IMR-90 (cell line): ENCODE measurements around the gene TLNRD1. TPM values are rescaled to one million over a fixed set of nuclear protein-coding genes. Genes with fewer than 3 reads are reported as not detected.
A peak's percentile ranks its signal among the peaks of the same experiment; 100 is the strongest.

Experiments
- ATAC-seq: fragments of 200-7000 bp; cut with Tn5 transposase; 2 replicates; pipeline ENCODE4 v1.9.1; 2020; ENCODE audit warnings: low read depth, mild to moderate bottlenecking, moderate library complexity
- BruUV-seq: library from RNA; stranded (reverse); fragments of 400-500 nt; replicated peaks from 2 replicates; lab custom pipeline; 2021; lab: Mats Ljungman, UMichigan
- CTCF ChIA-PET: fragments of 300-600 bp; formaldehyde crosslinking; extraction: SDS; loops from one replicate; lab custom pipeline; 2021; ENCODE audit warnings: antibody characterized with exemption; lab: Yijun Ruan, JAX
- POLR2A ChIA-PET: fragments of 300-600 bp; sonication (Branson Sonifier 250); formaldehyde crosslinking; loops from one replicate; lab custom pipeline; 2022; ENCODE audit warnings: antibody characterized with exemption; ENCODE audit not compliant: unreplicated experiment; lab: Charles Lee
- DNase-seq: peaks from one replicate; pipeline ENCODE4 v3.0.0; 2013
- H2AFZ ChIP-seq: replicated peaks from 2 replicates; pipeline ENCODE3; 2013; ENCODE audit warnings: low read length, mild to moderate bottlenecking; ENCODE audit not compliant: poor library complexity
- H2AK5ac ChIP-seq: 2 replicates; pipeline ENCODE4 v1.6.1; 2013; ENCODE audit warnings: low read depth, low read length, inconsistent platforms
- H2AK9ac ChIP-seq: replicated peaks from 2 replicates; pipeline ENCODE3; 2013; ENCODE audit warnings: mild to moderate bottlenecking, low read depth, low read length, moderate library complexity; ENCODE audit not compliant: poor library complexity
- H2BK120ac ChIP-seq: 2 replicates; pipeline ENCODE4 v1.6.1; 2013; ENCODE audit warnings: low read depth, low read length, inconsistent platforms
- H2BK15ac ChIP-seq: 3 replicates; pipeline ENCODE4 v1.6.1; 2013; ENCODE audit warnings: low read depth, low read length, inconsistent platforms
- H2BK20ac ChIP-seq: 2 replicates; pipeline ENCODE4 v1.6.1; 2013; ENCODE audit warnings: low read depth, mild to moderate bottlenecking, inconsistent platforms, low read length, moderate library complexity
- H2BK5ac ChIP-seq: 2 replicates; pipeline ENCODE4 v1.6.1; 2013; ENCODE audit warnings: mild to moderate bottlenecking, low read depth, low read length, inconsistent platforms; ENCODE audit not compliant: poor library complexity, severe bottlenecking
- H3K14ac ChIP-seq: replicated peaks from 2 replicates; pipeline ENCODE4 v1.6.1; 2013; ENCODE audit warnings: low read depth, low read length, inconsistent platforms
- H3K18ac ChIP-seq: 2 replicates; pipeline ENCODE4 v1.6.1; 2013; ENCODE audit warnings: low read depth, low read length, control low read depth
- H3K23ac ChIP-seq: 2 replicates; pipeline ENCODE4 v1.6.1; 2013; ENCODE audit warnings: low read depth, low read length, inconsistent platforms
- H3K27ac ChIP-seq: 2 replicates; pipeline ENCODE4 v1.5.1; 2013; ENCODE audit warnings: mild to moderate bottlenecking, control low read depth, low read length; ENCODE audit not compliant: insufficient read depth
- H3K27me3 ChIP-seq: 2 replicates; pipeline ENCODE4 v1.6.1; 2013; ENCODE audit warnings: low read length; ENCODE audit not compliant: control insufficient read depth, insufficient read depth
- H3K36me3 ChIP-seq: 2 replicates; pipeline ENCODE4 v1.6.1; 2013; ENCODE audit warnings: low read length, mixed read lengths; ENCODE audit not compliant: control insufficient read depth, insufficient read depth
- H3K4ac ChIP-seq: 2 replicates; pipeline ENCODE4 v1.6.1; 2013; ENCODE audit warnings: low read depth, low read length, inconsistent platforms
- H3K4me1 ChIP-seq: 2 replicates; pipeline ENCODE4 v1.6.1; 2013; ENCODE audit warnings: low read length, mixed read lengths; ENCODE audit not compliant: control insufficient read depth, insufficient read depth
- H3K4me2 ChIP-seq: 2 replicates; pipeline ENCODE4 v1.6.1; 2013; ENCODE audit warnings: low read depth, mild to moderate bottlenecking, control low read depth, low read length, moderate library complexity
- H3K4me3 ChIP-seq: 2 replicates; pipeline ENCODE4 v1.5.1; 2013; ENCODE audit warnings: low read depth, mild to moderate bottlenecking, control low read depth, low read length, moderate library complexity; ENCODE audit not compliant: insufficient read depth
- H3K56ac ChIP-seq: 2 replicates; pipeline ENCODE4 v1.6.1; 2013; ENCODE audit warnings: low read length, inconsistent platforms; ENCODE audit not compliant: insufficient read depth; ENCODE audit errors: extremely low read depth
- H3K79me1 ChIP-seq, 2 experiments: 2 replicates each; pipeline ENCODE4 v1.6.1; 2013; ENCODE audit warnings: low read length in 2 of 2, inconsistent platforms in 1 of 2, low read depth in 1 of 2
- H3K9ac ChIP-seq: 2 replicates; pipeline ENCODE4 v1.6.1; 2013; ENCODE audit warnings: low read depth, low read length, control low read depth
- H3K9me1 ChIP-seq: 2 replicates; pipeline ENCODE4 v1.6.1; 2013; ENCODE audit warnings: low read length, inconsistent platforms; ENCODE audit not compliant: insufficient read depth
- H3K9me3 ChIP-seq: 2 replicates; pipeline ENCODE4 v1.6.1; 2013; ENCODE audit warnings: low read length; ENCODE audit not compliant: control insufficient read depth, insufficient read depth
- H4K20me1 ChIP-seq: 2 replicates; pipeline ENCODE4 v1.6.1; 2013; ENCODE audit warnings: low read length, inconsistent platforms; ENCODE audit not compliant: insufficient read depth
- H4K5ac ChIP-seq: 2 replicates; pipeline ENCODE4 v1.6.1; 2013; ENCODE audit warnings: mild to moderate bottlenecking, low read depth, low read length, control low read depth
- H4K8ac ChIP-seq, 2 experiments: 2 replicates each; pipeline ENCODE4 v1.6.1; 2013; ENCODE audit warnings: low read depth in 2 of 2, low read length in 2 of 2, control low read depth in 1 of 2, inconsistent platforms in 1 of 2
- H4K91ac ChIP-seq: 2 replicates; pipeline ENCODE4 v1.6.1; 2013; ENCODE audit warnings: low read depth, low read length, inconsistent platforms; ENCODE audit not compliant: insufficient read depth
- BHLHE40 ChIP-seq: fragments of 150-350 bp; IDR thresholded peaks from 2 replicates; pipeline ENCODE4 v1.6.1; 2016; ENCODE audit warnings: mild to moderate bottlenecking, low read depth, low read length
- CEBPB ChIP-seq: IDR thresholded peaks from 2 replicates; pipeline ENCODE4 v1.6.1; 2012; ENCODE audit warnings: low read depth, low read length, improper control_type of control experiment
- ELK1 ChIP-seq: fragments of 150-350 bp; IDR thresholded peaks from 2 replicates; pipeline ENCODE4 v1.6.1; 2016; ENCODE audit warnings: low read depth, mild to moderate bottlenecking, low read length, moderate library complexity, borderline replicate concordance
- MAZ ChIP-seq: IDR thresholded peaks from 2 replicates; pipeline ENCODE4 v1.6.1; 2012; ENCODE audit warnings: low read depth, mild to moderate bottlenecking, low read length, improper control_type of control experiment, moderate library complexity, borderline replicate concordance
- MXI1 ChIP-seq: IDR thresholded peaks from 2 replicates; pipeline ENCODE4 v1.6.1; 2012; ENCODE audit warnings: low read depth, mild to moderate bottlenecking, low read length, moderate library complexity, borderline replicate concordance
- NFE2L2 ChIP-seq: fragments of 150-350 bp; IDR thresholded peaks from 2 replicates; pipeline ENCODE4 v1.6.1; 2016; ENCODE audit warnings: low read depth, mild to moderate bottlenecking, low read length
- POLR2A ChIP-seq: IDR thresholded peaks from 2 replicates; pipeline ENCODE4 v1.6.1; 2012; ENCODE audit warnings: mild to moderate bottlenecking, low read depth, low read length
- RAD21 ChIP-seq: IDR thresholded peaks from 2 replicates; pipeline ENCODE4 v1.6.1; 2012; ENCODE audit warnings: low read length, improper control_type of control experiment
- SMC3 ChIP-seq: fragments of 150-350 bp; IDR thresholded peaks from 2 replicates; pipeline ENCODE4 v1.6.1; 2016; ENCODE audit warnings: low read depth, mild to moderate bottlenecking, antibody characterized with exemption, low read length, moderate library complexity
- USF2 ChIP-seq: fragments of 150-350 bp; IDR thresholded peaks from 2 replicates; pipeline ENCODE4 v1.6.1; 2017; ENCODE audit warnings: mild to moderate bottlenecking, antibody characterized with exemption, low read length, low read depth
- WGBS, 2 experiments: methylation state at CpG; one replicate each; pipeline versions ENCODE4 v1.1.5 to v1.1.7; 2013; ENCODE audit warnings: missing lambda C conversion rate in 2 of 2; ENCODE audit not compliant: insufficient read length in 1 of 2; ENCODE audit errors: extremely low coverage in 2 of 2; 5-methylcytosine and 5-hydroxymethylcytosine counted together
- dilution Hi-C: fragments of 300-500 bp; cut with HindIII; formaldehyde crosslinking; loops from one replicate; pipeline ENCODE4 v1.14.3; 2018; ENCODE audit warnings: low sequenced_read_pairs; ENCODE audit not compliant: unreplicated experiment
- in situ Hi-C: fragments of 300-500 bp; cut with MboI; formaldehyde crosslinking; loops from 3 replicates; pipeline ENCODE4 v1.14.3; 2019; ENCODE audit warnings: low sequenced_read_pairs, inconsistent platforms, mixed read lengths
- intact Hi-C: fragments of 100-400 bp; cut with micrococcal nuclease; formaldehyde crosslinking; loops from 2 replicates; pipeline ENCODE4 v1.10.0; 2022
- polyA plus RNA-seq, 3 experiments: library from polyadenylated mRNA; depleted of rRNA; stranded (reverse); fragments of >200 nt; gene quantifications; 2 replicates each; pipeline ENCODE4 v1.2.3, GENCODE V29; 2012; ENCODE audit warnings: low replicate concordance in 1 of 3
- total RNA-seq: library from RNA; depleted of rRNA; stranded (reverse); fragments of >200 nt; gene quantifications from 2 replicates; pipeline ENCODE4 v1.2.3, GENCODE V29; 2012

The TLNRD1 gene
- total and polyA plus RNA-seq, 2 of the 4 experiments (the other 2 are of a cell fraction) = 2.2 to 6.8 TPM

GRCh38 chr15:81006124-81006523, 5.4 kb downstream of the TLNRD1 start (continued):
- TF ChIP-seq SMC3 = no peak
- TF ChIP-seq ELK1 = no peak
- TF ChIP-seq BHLHE40 = no peak
- TF ChIP-seq RAD21 = no peak

- Histone ChIP-seq H3K23ac (peak overlapping the region; percentile 54; the same call in 1 of the 2 replicates), H3K4me1 (peaks cover 11% of the 10 kb centered on the region), H3K9me3 (no peaks in the 10 kb centered on the region), H4K8ac (no peak overlapping the region), H2BK120ac (no peak overlapping the region), H2AK5ac (no peak overlapping the region), H3K14ac (no peak overlapping the region), H4K5ac (no peak overlapping the region), H3K36me3 (peaks cover 11% of the 10 kb centered on the region), H4K20me1 (peaks cover 30% of the 10 kb centered on the region), H3K9me1 (peaks cover 6% of the 10 kb centered on the region), H3K4me3 (no peak overlapping the region), H2BK15ac (no peak overlapping the region), H3K9ac (no peak overlapping the region), H2BK20ac (no peak overlapping the region), H2AK9ac (no peak overlapping the region), H3K56ac (no peak overlapping the region), H3K27ac (no peak overlapping the region), H3K18ac (no peak overlapping the region), H2BK5ac (no peak overlapping the region), H4K91ac (no peak overlapping the region), H3K4me2 (no peak overlapping the region), H3K27me3 (no peaks in the 10 kb centered on the region), H3K79me1 (peaks cover 28 to 74% of the 10 kb centered on the region in 2 experiments), H2AFZ (no peak overlapping the region), H3K4ac (no peak overlapping the region; the same call in 1 of the 2 replicates)
- DNase-seq (no peak), ATAC-seq (no peak)
- CTCF ChIA-PET = interaction anchor here (0.6 kb wide), 1 partner anchor 190 kb away, joined by 3 read pairs; no protein-coding TSS in a partner anchor
- in situ Hi-C loops (no loop called here), dilution Hi-C loops (no loop called here), intact Hi-C loops (no loop called here)
- POLR2A ChIA-PET = no interaction called here
- 100% methylated on average over 1 of the region's 6 CpGs; no CpG with 5 or more reads in 1 of the 2 experiments for whole genome bisulfite sequencing, 2 experiments
- BruUV-seq = no TSS peak
- TF ChIP-seq CEBPB (no peak), BHLHE40 (no peak), MXI1 (no peak), USF2 (no peak), POLR2A (no peak), SMC3 (no peak), ELK1 (no peak), MAZ (no peak), NFE2L2 (no peak)
Measured at GRCh38 chr15:81007428-81008064, 6.8 kb downstream of the TLNRD1 start.
